Renal cortical epithelial cell (primary cell): Measurements from ENCODE around the gene THBS4. TPM values are rescaled to one million over a fixed set of nuclear protein-coding genes. Genes with fewer than 3 reads are reported as not detected.
A peak's percentile ranks its signal among the peaks of the same experiment; 100 is the strongest.

Source experiments
- DNase-seq: peaks from one replicate; pipeline ENCODE4 v3.0.0-alpha.2; 2011; ENCODE audit warnings: low read depth
- total RNA-seq: library from RNA; depleted of rRNA; stranded (reverse); fragments of >200 nt; gene quantifications from 2 replicates; pipeline ENCODE4 v1.2.3, GENCODE V29; 2014

THBS4 gene
- total RNA-seq, 1 donor from 2014 or later: 0.55 TPM

- DNase-seq: no peak
Observed at GRCh38 chr5:80076131-80077050, 41.2 kb downstream of the THBS4 start.

GRCh38 chr5:80077051-80077714 lies 42.0 kb downstream of the THBS4 start:
- DNase-seq: no peak

GRCh38 chr5:80078921-80079320 lies 43.8 kb downstream of the THBS4 start:
- DNase-seq: no peak

- no peak for DNase-seq
Observed at GRCh38 chr5:80082281-80082680, 47.1 kb downstream of the THBS4 start.

- peak; percentile 23 for DNase-seq
Observed at GRCh38 chr5:80082731-80083100, 47.6 kb downstream of the THBS4 start.

DNA sequence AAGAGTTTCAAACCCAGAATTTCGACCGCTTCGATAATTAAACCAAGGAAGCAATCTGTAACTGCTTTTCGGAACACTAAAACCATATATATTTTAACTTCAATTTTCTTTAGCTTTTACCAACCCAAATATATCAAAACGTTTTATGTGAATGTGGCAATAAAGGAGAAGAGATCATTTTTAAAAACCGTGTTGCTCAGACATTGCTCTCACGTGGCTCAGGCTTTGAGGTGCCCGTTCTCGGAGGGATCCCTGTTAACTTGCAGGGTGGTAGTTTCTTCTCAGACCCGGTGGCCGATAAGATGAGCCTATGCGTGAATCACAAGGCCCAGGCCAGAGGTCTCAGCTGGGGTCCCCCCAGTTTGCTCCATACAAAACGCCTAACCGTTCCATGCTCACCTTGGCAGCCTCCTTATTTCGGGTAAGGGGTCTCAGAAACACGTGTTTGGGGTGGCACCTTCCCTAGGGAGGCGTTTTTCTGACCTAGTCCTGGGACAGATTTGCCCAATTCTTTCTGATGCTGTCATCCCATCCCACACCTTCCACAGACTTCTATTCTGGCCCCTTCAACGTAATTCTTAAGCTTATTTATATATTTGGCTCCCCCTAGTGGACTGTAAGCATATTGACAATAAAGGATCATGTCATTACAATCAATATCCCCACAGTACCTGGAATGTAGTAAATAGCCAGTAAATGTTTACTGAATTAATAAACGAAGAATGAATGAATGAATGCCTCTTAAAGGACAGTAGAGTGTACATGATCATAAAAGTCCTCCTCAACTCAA lies 48.1 kb downstream of the THBS4 start:
- DNase-seq: peak; percentile 73

DNA sequence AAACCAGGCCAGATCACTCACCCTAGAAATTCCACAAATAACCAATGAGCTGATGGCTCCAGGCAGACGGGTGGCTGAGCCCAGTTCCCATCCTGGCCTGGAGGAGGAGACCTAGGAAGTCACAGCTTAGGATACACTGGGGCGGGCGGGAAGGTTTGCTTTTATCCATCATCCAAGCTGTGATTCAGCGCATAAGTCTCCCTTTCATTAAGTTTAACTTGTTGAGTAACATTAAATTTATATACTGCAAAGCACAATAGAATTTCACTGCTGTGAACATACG lies 55.7 kb downstream of the THBS4 start:
- no peak for DNase-seq

- DNase-seq: peak; percentile 50
Observed at GRCh38 chr5:80091792-80092192, 56.6 kb downstream of the THBS4 start.

DNA sequence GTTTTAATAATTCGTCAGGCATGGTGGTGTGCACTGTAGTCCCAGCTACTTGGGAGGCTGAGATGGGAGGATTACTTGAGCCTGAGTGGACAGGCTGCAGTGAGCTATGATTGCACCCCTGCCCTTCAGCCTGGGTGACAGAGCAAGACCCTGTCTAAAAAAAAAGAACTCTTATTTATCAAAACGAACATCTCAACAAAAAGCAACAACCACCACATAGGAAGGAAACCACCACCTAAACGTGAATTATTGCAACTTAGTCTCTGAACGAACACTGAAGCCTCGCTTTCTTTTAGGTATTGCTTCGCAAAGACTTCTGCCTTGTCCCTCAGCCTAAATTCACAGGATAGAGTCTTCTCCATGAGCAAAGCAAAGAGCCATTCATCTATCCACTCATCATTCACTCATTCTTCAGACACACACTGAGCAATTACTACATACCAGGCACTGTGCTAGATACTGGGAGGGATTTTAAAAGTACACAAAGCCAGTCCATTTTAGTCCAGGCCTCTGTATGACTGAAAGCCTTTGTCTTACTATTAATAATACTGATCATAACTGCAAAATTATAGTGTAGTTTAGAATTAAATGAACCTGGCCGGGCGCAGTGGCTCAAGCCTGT lies 57.4 kb downstream of the THBS4 start:
- DNase-seq: no peak

DNA sequence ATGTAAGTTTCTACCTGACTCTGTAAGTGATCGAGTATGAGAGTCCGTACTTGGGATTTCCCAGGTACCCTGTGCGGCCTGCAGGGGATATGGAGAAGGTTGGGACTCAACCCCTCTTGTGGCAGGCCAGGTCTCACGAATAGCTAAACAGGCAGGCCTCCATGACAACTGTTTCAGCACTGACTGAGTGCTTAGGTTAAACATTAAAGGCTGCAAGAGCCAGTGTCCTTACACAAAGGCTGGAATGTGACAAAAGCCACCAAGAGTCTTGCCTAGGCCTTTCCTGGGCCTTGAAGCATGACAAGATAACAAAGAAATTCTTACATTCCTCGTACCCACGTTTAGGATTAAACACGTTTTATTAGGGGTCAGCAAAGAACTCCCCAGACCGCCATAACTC lies 58.6 kb downstream of the THBS4 start:
- peak; percentile 87 for DNase-seq

DNA sequence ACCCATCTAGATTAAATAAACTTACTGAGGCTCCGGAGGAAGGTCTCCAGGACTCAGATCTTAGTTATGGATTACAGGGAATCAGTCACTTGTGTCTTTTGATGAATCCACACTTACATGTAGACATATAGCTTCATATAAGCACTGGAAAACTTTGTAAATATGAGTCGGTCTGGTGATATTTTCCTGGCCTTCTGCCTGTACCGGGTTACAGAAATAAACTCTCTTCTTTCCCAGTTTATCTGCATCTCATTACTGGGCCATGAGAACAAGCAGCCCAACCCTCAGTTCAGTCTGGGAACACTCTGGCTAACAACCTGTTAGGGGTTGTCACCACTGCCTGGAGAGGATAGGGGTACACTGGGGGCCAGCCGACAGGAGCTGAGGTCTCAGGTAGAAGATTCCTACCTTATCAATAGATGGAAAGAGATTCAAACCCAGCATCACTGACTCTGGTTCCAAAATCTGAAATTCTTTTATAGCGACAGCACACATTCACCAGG lies 59.1 kb downstream of the THBS4 start:
- DNase-seq: peak; percentile 6

GRCh38 chr5:80097451-80097850 lies 62.3 kb downstream of the THBS4 start:
- no peak for DNase-seq

- DNase-seq: no peak
Observed at GRCh38 chr5:80101993-80102392, 66.8 kb downstream of the THBS4 start.

DNA sequence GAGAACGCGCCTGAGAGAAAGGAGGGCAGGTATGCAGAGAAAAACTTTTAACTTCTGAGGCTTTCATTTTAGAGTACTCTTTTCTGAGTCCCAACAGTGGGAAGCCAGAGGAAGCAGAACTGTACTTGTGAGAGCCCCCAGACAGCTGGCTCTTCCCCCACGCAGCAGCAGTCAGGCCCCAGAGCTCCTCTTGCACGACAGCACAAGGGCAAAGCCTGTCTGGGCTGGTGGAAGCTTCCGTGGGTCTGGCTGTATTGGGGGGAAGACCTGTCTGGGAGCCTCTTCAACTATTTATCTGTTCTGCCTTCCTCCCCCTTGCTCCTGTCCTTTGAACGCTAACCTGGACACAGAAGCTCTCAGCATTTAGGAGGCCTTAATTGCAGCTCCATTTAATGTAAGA lies 68.2 kb downstream of the THBS4 start:
- no peak for DNase-seq

DNA sequence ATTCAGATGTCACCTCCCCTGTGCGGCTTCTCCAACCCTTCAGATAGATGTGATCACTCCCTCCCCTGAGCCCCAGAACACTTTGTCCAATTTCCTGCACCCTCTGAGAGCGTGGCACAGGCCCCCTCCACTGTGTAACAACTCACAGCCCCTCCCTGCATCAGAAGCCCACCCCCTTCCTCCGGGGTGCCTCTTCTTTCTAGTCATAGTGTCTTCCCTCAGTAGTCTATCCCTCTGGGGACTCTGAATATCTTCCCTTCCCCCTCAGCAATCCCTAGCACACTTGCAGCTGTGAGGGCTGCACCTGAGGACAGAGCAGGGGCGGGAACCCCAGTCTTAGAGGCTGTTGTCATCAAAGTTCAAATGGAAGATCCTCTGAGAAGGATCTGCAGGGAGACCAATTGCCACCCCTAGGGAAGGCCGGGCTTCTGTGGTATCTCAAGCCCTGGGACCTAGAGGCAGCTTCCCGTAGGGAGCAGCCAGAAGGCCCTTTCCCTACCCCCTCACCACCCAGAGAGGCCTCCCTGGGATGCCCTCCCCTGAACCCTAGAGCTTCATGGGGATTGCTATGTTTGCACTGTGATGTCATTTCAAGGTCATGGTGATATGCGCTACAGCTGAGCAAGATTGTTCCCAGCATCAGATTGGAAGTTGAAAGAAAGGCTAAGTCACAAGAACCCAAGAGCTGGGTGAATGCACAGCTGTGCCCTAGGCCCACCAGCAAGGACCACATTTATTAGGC lies 70.7 kb downstream of the THBS4 start:
- DNase-seq: no peak

DNA sequence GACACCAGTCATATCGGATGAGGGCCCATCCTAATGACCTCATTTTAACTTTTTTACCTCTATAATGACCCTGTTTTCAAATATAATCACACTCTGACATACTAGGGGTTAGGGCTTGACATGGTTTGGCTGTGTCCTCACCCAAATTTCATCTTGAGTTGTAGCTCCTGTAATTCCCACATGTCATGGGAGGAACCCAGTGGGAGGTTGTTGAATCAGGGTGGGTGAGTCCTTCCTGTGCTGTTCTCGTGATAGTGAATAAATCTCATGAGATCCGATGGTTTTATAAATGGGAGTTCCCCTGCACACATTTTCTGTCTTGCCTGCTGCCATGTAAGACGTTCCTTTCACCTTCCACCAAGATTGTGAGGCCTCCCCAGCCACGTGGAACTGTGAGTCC lies 71.8 kb downstream of the THBS4 start:
- DNase-seq: no peak

DNA sequence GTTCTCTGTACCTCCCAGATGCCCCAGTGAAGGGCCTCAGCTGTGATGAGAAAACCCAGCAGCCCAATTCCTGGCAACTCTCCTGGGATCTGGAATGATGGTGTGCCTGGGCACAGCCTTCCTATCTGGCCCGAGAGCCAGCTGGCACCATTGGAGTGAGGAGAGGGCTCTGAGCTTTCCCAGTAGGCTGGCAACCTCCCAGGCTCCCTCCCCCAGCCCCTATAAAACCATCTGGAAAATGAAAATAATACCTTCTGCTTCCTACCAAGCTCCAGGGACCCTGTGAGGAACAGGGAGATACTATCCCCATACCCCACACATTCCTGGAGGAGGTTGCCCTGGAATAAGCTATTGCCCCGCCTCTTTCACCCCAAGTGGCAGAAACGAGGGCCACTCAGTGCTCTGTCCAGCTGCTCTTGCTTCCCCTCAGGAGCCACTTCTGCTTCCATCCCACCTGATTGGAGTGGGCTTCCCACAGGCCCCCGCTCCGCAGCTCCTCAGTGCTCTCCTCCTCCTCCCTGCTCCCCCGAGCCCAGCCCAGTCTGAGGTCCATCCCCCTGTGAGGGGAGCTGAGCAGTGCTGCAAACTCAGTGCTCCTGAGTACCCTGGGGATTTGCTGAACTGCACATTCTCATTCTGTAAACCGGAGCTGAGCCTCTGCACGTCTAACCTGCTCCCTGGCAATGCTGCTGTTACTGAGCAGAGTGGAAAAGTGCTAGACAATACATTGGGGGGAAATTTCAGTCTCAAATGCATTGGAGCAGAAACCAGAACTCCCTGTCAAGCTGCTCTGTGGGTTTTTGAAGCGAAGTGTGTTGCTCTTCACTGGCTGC lies 74.7 kb downstream of the THBS4 start:
- DNase-seq: no peak

DNA sequence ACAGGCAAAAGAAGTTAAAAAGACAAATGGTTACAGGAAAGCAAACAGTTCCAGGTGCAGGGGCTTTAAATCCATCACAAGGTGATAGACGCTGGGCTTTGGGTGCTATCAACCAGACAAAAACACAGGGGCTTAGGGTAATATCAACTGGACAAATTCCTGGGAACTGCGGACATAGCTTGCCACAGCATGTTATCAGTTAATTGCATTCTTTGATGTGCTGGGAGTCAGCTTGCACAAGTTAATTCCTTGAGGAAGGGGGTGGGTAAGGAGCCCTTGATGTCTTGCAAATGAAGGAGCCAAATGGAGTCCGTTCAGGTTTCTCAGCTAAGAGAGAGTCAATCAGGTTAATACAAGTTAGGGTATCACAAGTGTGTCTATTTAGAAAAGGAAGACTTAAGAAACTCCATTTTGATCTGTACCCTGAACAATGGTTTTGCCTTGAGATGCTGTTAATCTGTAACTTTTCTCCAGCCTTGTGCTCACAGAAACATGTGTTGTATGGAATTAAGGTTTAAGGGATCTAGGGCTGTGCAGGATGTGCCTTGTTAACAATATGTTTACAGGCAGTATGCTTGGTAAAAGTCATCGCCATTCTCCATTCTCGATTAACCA lies 76.3 kb downstream of the THBS4 start:
- peak; percentile 70 for DNase-seq

DNA sequence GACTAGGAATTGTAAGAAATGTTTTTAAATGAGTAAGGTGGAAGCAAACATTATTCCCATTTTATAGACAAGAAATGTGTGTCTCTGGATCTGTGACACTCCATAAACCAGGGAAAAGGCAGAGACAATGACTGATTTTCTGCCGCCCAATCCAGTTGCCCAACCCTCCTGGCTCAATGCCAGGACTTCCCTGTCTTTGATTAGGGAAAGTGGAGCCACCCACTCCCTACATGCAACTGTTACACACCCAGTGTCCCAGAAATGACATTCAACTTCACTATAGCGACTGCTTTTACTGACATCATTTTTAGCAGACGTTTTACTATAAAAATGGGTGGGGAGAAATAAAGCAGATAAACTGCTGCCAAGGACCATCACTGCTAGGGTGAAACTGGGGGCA lies 79.7 kb downstream of the THBS4 start:
- no peak for DNase-seq

DNA sequence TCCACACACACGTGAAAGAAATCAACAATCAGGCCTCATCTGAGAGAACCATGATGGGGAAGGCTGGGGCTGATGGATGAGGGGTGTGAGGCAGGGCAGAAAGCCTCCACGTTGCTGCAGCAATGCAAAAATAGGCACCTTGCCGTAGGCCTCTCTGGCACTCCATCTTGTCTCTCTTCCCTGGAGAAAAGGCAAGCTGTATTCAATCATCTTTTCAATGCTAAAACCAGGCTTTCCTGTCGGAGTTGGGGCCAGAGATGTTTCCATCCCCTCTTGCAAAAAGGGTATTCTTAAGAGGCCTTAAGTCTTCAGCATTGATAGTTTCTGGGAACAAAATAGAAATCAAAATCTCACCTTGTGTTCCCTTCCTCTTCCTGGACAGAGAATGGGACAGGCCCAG lies 80.9 kb downstream of the THBS4 start:
- DNase-seq: no peak
